COLO668 (cell line): Measurements from ENCODE around the gene CAMKK1.
A peak's percentile ranks its signal among the peaks of the same experiment; 100 is the strongest.

Experiments used
- DNase-seq: peaks from one replicate; lab custom pipeline; 2025; ENCODE audit not compliant: unreplicated experiment; lab: John Stamatoyannopoulos, UW

Gene CAMKK1

GRCh38 chr17:3893003-3893719 is at the start of gene CAMKK1:
Gene CAMKK1 (minus strand): TSS chr17:3893053. CDS start chr17:3885687, 7,366 bp downstream.
- peak; percentile 91 for DNase-seq

GRCh38 chr17:3940965-3941698 is 48.3 kb upstream of the CAMKK1 start:
- DNase-seq: no peak

- no peak for DNase-seq
Measured at GRCh38 chr17:3937359-3937758, 44.5 kb upstream of the CAMKK1 start.

GRCh38 chr17:3935825-3936355 is 43.0 kb upstream of the CAMKK1 start:
- no peak for DNase-seq

- peak; percentile 53 for DNase-seq
Measured at GRCh38 chr17:3935140-3935542, 42.3 kb upstream of the CAMKK1 start.

- no peak for DNase-seq
Measured at GRCh38 chr17:3929764-3930163, 36.9 kb upstream of the CAMKK1 start.

- no peak for DNase-seq
Measured at GRCh38 chr17:3929181-3929580, 36.3 kb upstream of the CAMKK1 start.

GRCh38 chr17:3928406-3928805 is 35.6 kb upstream of the CAMKK1 start:
- no peak for DNase-seq

GRCh38 chr17:3927628-3928340 is 34.9 kb upstream of the CAMKK1 start:
- no peak for DNase-seq

- no peak for DNase-seq
Measured at GRCh38 chr17:3926860-3927627, 34.2 kb upstream of the CAMKK1 start.

GRCh38 chr17:3925684-3926485 is 33.0 kb upstream of the CAMKK1 start:
- DNase-seq: no peak

GRCh38 chr17:3924512-3925350 is 31.9 kb upstream of the CAMKK1 start:
- no peak for DNase-seq

GRCh38 chr17:3923466-3924190 is 30.8 kb upstream of the CAMKK1 start:
- DNase-seq: peak; percentile 74

- DNase-seq: peak; percentile 31
Measured at GRCh38 chr17:3922765-3923164, 29.9 kb upstream of the CAMKK1 start.

GRCh38 chr17:3921502-3922319 is 28.9 kb upstream of the CAMKK1 start:
- DNase-seq: peak; percentile 14

- peak; percentile 7 for DNase-seq
Measured at GRCh38 chr17:3921006-3921405, 28.2 kb upstream of the CAMKK1 start.

GRCh38 chr17:3919123-3919624 is 26.3 kb upstream of the CAMKK1 start:
- no peak for DNase-seq
